Suprapubic skin (tissue), 4 donors: ENCODE results near the gene NCAPD3. TPM values are rescaled to one million over a fixed set of nuclear protein-coding genes. Genes with fewer than 3 reads are reported as not detected.

Source experiments
- DNase-seq, 2 donors: peaks; one replicate each; pipeline ENCODE4 v3.0.0-alpha.2; 2019; ENCODE audit warnings: low spot score in 2 of 2
- H3K27ac ChIP-seq: fragments of 200-600 bp; sonication (generic); one replicate; pipeline ENCODE4 v1.5.1; 2019
- H3K27me3 ChIP-seq: fragments of 200-600 bp; sonication (generic); one replicate; pipeline ENCODE4 v1.5.1; 2019
- H3K36me3 ChIP-seq: fragments of 200-600 bp; sonication (generic); one replicate; pipeline ENCODE4 v1.5.1; 2019
- H3K4me1 ChIP-seq: fragments of 200-600 bp; sonication (generic); one replicate; pipeline ENCODE4 v1.5.1; 2019
- H3K4me3 ChIP-seq: fragments of 200-600 bp; sonication (generic); one replicate; pipeline ENCODE4 v1.5.1; 2019; ENCODE audit warnings: mild to moderate bottlenecking
- H3K9me3 ChIP-seq: fragments of 200-600 bp; sonication (generic); one replicate; pipeline ENCODE4 v1.5.1; 2019
- EP300 ChIP-seq: sonication (generic); formaldehyde crosslinking; IDR thresholded peaks from one replicate; pipeline ENCODE4 v1.6.1; 2017; ENCODE audit warnings: antibody characterized with exemption
- POLR2A ChIP-seq, 2 donors: fragments of 450-650 bp; IDR thresholded peaks; one replicate each; pipeline ENCODE4 v1.6.1; 2017; ENCODE audit warnings: antibody characterized with exemption in 2 of 2, mild to moderate bottlenecking in 2 of 2, moderate library complexity in 2 of 2
- POLR2AphosphoS5 ChIP-seq, 3 donors: sonication (generic); formaldehyde crosslinking; IDR thresholded peaks; one replicate each; pipeline ENCODE4 v1.6.1; 2017; ENCODE audit warnings: antibody characterized with exemption in 3 of 3
- WGBS: methylation state at CpG from one replicate; pipeline ENCODE4 v1.1.5; 2018; 5-methylcytosine and 5-hydroxymethylcytosine counted together
- total RNA-seq, 4 donors: library from RNA; depleted of rRNA; stranded (reverse); fragments of >200 nt; gene quantifications; one replicate each; pipeline ENCODE4 v1.1.0, GENCODE V29; 2016
- TF ChIP-seq, protein P1 (sequence below), 2 donors: fragments of 200-600 bp in 1 of 2; fragments of 450-650 bp in 1 of 2; sonication (generic) in 1 of 2; IDR thresholded peaks; one replicate each; pipeline ENCODE4 v1.5.1; 2016 to 2019; ENCODE audit warnings: antibody characterized with exemption in 2 of 2, mild to moderate bottlenecking in 1 of 2, moderate library complexity in 1 of 2

NCAPD3 gene
- total RNA-seq, 4 donors from 2014 or later: 26.8 to 37.6 (median 30.8) TPM

- TF ChIP-seq POLR2AphosphoS5 (IDR thresholded peaks at IDR 0.05) (no peak), POLR2A (IDR thresholded peaks at IDR 0.05) (no peak), EP300 (no peak)
- TF ChIP-seq, protein P1, sequence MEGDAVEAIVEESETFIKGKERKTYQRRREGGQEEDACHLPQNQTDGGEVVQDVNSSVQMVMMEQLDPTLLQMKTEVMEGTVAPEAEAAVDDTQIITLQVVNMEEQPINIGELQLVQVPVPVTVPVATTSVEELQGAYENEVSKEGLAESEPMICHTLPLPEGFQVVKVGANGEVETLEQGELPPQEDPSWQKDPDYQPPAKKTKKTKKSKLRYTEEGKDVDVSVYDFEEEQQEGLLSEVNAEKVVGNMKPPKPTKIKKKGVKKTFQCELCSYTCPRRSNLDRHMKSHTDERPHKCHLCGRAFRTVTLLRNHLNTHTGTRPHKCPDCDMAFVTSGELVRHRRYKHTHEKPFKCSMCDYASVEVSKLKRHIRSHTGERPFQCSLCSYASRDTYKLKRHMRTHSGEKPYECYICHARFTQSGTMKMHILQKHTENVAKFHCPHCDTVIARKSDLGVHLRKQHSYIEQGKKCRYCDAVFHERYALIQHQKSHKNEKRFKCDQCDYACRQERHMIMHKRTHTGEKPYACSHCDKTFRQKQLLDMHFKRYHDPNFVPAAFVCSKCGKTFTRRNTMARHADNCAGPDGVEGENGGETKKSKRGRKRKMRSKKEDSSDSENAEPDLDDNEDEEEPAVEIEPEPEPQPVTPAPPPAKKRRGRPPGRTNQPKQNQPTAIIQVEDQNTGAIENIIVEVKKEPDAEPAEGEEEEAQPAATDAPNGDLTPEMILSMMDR (IDR thresholded peaks at IDR 0.05): no peak
- Histone ChIP-seq H3K4me3 (no peak overlapping the region), H3K27ac (no peak overlapping the region), H3K27me3 (no peaks in the 10 kb centered on the region), H3K4me1 (no peaks in the 10 kb centered on the region), H3K36me3 (no peaks in the 10 kb centered on the region), H3K9me3 (peaks cover 9% of the 10 kb centered on the region)
- no peak for DNase-seq
Observed at GRCh38 chr11:134132808-134133207, 91.0 kb downstream of the NCAPD3 start.

DNA sequence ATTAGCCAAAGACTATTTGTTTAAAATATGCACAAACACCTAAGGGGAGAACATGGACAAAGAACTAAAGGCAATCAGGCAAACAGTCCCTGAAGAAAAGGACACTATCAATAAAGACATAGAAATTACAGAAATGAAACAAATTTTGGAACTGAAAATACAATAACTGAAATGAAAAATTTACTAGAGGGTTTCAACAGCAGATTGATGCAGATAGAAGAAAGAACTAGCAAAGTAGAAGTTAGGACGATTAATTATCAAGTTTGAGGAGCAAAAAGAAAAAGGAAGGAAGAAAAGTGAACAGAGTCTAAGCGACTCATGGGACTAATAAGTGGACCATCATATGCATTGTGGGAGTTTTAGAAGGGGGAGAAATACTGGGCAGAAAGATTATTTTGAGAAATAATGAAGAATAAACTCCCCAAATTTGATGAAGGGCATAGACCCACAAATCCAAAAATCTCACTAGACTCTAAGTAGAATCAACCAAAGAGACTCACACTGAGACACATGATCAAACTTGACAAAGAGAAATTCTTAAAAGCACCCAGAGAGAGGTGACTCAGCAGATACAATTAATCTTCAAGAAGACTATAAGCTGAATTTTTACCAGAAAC is 92.0 kb downstream of the NCAPD3 start:
- TF ChIP-seq POLR2A (IDR thresholded peaks at IDR 0.05) (no peak), POLR2AphosphoS5 (IDR thresholded peaks at IDR 0.05) (no peak), EP300 (no peak)
- TF ChIP-seq, protein P1 (IDR thresholded peaks at IDR 0.05): no peak
- no peak for DNase-seq
- no peaks in the 10 kb centered on the region for H3K4me1 ChIP-seq
- 92% methylated on average over 2 of the region's 2 CpGs for WGBS
- H3K4me3 ChIP-seq: no peak overlapping the region
- H3K27ac ChIP-seq: no peak overlapping the region
- H3K36me3 ChIP-seq: no peaks in the 10 kb centered on the region
- H3K27me3 ChIP-seq: no peaks in the 10 kb centered on the region
- peaks cover 9% of the 10 kb centered on the region for H3K9me3 ChIP-seq

DNA sequence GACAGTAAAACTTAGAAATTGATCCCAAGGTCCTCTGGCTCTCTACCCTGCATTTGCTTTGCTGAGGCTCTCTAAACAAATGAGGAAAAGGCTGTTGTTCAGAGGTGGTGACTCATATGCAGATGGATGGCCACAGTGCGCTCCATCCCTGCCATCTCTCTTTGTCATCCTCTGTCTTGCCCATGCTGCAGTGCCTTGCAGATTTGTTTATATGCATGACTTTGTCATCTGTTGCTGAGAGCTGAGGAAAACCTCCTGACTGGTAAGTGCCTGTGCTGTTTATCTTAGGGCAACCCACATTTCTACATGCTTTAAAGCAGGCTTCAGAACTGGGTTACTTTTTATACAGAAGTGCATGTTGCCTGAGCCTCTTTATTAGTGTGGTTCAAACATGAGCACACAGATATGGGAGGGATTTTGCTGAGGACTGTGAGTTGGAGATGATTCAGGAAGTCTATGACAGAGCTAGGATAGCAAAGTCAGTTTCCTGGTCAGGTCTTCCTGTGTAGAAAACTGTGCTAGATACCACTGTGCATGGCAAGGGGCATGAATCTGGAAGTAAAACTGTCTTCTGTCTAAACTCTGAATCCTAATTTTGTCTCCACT is 97.4 kb downstream of the NCAPD3 start:
- no peak for DNase-seq
- TF ChIP-seq, protein P1 (IDR thresholded peaks at IDR 0.05): no peak
- no peak for TF ChIP-seq POLR2AphosphoS5 (IDR thresholded peaks at IDR 0.05)
- TF ChIP-seq POLR2A (IDR thresholded peaks at IDR 0.05): no peak
- no peak for TF ChIP-seq EP300
- peaks cover 36% of the 10 kb centered on the region for H3K4me1 ChIP-seq
- H3K27me3 ChIP-seq: peaks cover 4% of the 10 kb centered on the region
- H3K27ac ChIP-seq: no peak overlapping the region
- no peaks in the 10 kb centered on the region for H3K36me3 ChIP-seq
- H3K9me3 ChIP-seq: no peaks in the 10 kb centered on the region
- 18% methylated on average over 1 of the region's 1 CpG for WGBS
- H3K4me3 ChIP-seq: no peak overlapping the region

DNA sequence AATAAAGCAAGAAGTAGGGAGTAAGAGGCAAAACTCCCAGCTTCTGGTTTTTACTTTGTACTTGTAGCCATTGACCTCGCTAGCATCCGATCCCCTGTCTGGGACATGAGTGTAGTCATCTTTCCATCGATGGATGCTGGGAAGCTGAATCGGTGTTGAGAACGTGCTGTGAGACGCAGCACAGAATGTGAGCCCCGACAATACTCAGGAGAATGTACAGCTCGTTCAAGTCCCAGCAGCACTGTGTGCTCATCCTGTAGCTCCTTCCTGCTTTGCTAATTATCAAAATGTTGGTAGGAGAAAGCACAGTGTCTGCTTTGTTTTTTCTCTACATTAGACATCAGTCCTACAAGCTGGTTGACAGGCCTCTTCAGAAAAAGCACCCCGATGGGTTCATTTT is 98.3 kb downstream of the NCAPD3 start:
- no peak for DNase-seq
- peak overlapping the region; percentile 7 for H3K27ac ChIP-seq
- TF ChIP-seq POLR2A (IDR thresholded peaks at IDR 0.05) (no peak), EP300 (no peak), POLR2AphosphoS5 (IDR thresholded peaks at IDR 0.05) (no peak)
- TF ChIP-seq, protein P1 (IDR thresholded peaks at IDR 0.05): no peak
- no peaks in the 10 kb centered on the region for H3K36me3 ChIP-seq
- H3K27me3 ChIP-seq: peaks cover 4% of the 10 kb centered on the region
- H3K4me3 ChIP-seq: peak overlapping the region; percentile 49
- 63% methylated on average over 9 of the region's 9 CpGs for WGBS
- no peaks in the 10 kb centered on the region for H3K9me3 ChIP-seq
- peaks cover 44% of the 10 kb centered on the region for H3K4me1 ChIP-seq

GRCh38 chr11:134124660-134125451 is 98.9 kb downstream of the NCAPD3 start:
- TF ChIP-seq POLR2A (IDR thresholded peaks at IDR 0.05) (no peak), EP300 (no peak), POLR2AphosphoS5 (IDR thresholded peaks at IDR 0.05) (no peak)
- TF ChIP-seq, protein P1 (IDR thresholded peaks at IDR 0.05): no peak
- no peaks in the 10 kb centered on the region for H3K36me3 ChIP-seq
- DNase-seq: peak in 1 of 2 donors; percentile 84
- peak overlapping the region; percentile 49 for H3K4me3 ChIP-seq
- peak overlapping the region; percentile 17 for H3K27ac ChIP-seq
- H3K4me1 ChIP-seq: peaks cover 51% of the 10 kb centered on the region
- 3% methylated on average over 34 of the region's 54 CpGs for WGBS
- peaks cover 4% of the 10 kb centered on the region for H3K27me3 ChIP-seq
- no peaks in the 10 kb centered on the region for H3K9me3 ChIP-seq
